GM12874 (cell line): ENCODE data around the gene PDCD1LG2.

Experiments
- TF ChIP-seq, protein P1 (sequence below): IDR thresholded peaks from 2 replicates; pipeline ENCODE4 v1.5.1; 2011; ENCODE audit warnings: low read depth, mild to moderate bottlenecking, control low read depth, low read length, moderate library complexity; ENCODE audit not compliant: insufficient read depth

The PDCD1LG2 gene

DNA sequence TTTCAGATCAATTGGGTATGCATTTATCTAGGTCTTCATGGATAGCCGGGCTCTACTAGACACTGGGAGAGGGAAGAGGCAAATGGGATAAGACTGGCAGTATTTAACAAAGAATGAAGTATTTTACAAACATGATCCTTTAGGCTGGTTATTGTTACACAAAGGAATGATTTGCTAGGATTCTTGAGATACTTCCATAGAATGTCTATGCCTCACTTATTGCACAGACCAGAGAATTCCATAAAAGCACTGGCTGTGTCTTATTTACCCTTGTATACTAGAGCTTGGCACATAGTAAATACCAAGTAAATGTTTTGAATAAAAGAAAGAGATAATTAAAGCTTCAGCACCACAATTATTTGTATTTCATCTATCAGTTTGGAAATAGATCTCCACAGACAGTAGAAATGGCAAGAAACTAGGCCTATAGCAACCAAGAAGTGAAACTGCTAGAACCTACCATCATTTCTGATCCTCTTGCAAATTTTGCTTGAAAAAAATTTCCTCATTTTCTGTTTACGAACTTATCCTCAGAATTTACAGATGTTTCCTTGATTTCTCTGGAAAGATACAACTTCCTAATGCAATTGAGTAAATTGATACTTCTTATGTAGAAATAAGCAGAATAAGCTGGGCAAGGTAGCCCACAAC is 3.8 kb downstream of the PDCD1LG2 start:
- TF ChIP-seq, protein P1, sequence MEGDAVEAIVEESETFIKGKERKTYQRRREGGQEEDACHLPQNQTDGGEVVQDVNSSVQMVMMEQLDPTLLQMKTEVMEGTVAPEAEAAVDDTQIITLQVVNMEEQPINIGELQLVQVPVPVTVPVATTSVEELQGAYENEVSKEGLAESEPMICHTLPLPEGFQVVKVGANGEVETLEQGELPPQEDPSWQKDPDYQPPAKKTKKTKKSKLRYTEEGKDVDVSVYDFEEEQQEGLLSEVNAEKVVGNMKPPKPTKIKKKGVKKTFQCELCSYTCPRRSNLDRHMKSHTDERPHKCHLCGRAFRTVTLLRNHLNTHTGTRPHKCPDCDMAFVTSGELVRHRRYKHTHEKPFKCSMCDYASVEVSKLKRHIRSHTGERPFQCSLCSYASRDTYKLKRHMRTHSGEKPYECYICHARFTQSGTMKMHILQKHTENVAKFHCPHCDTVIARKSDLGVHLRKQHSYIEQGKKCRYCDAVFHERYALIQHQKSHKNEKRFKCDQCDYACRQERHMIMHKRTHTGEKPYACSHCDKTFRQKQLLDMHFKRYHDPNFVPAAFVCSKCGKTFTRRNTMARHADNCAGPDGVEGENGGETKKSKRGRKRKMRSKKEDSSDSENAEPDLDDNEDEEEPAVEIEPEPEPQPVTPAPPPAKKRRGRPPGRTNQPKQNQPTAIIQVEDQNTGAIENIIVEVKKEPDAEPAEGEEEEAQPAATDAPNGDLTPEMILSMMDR = no peak

DNA sequence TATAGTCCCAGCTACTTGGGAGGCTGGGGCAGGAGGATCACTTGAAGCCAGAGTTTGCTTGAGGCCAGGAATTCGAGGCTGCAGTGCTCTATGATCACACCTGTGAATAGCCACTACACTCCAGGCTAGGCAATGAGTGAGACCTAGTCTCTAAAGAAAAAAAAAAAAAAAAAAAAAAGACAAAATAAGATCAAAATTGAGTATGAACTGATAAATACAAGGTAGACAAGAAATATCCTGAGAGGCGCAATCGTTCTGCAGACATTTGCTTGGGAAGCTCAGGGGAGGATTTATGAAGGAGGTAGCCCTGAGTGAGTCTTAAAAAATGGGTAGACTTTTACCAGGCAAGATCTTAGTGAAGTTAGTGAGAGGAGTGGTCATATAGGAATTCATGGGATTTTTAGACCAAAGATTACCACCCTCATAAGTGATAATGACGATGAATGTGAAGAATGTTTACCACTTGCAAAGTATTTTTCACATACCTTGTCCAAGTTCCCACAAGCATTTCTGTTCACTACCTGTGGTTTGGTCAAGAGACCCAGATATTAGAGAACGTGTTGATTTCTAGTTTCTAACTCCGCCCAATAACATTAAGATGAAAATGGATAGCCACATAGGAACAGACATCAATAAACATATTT is 4.4 kb downstream of the PDCD1LG2 start:
- TF ChIP-seq, protein P1 = no peak

DNA sequence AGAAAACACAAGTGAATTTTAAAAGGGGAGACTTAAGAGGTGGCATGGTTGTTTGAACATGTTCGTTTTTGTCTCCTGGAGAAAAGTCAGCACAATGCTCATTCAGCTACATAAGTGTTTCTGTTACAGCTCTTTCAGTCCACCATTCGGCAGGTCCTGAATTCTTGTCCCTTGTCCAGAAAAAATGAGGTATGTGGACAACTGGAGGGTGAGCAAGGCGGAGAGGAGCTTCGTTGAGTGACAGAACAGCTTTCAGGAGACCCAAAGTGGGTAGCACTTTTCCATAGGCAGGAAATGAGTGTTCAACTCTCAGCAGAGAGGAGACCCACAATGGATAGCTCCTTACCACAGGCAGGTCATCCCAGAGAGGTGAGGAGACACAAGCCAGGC is 4.9 kb downstream of the PDCD1LG2 start:
- TF ChIP-seq, protein P1 = no peak

- TF ChIP-seq, protein P1 = no peak
These were observed 6.3 kb downstream of the PDCD1LG2 start for GRCh38 chr9:5516453-5517220.

- TF ChIP-seq, protein P1 = no peak
These were observed 8.0 kb downstream of the PDCD1LG2 start for GRCh38 chr9:5518171-5518936.

- TF ChIP-seq, protein P1 = no peak
These were observed 8.6 kb downstream of the PDCD1LG2 start for GRCh38 chr9:5518937-5519319.

- TF ChIP-seq, protein P1 = no peak
These were observed 13.8 kb downstream of the PDCD1LG2 start for GRCh38 chr9:5524090-5524489.
